ENCODE measurements around the gene NR5A2.

The NR5A2 gene

DNA sequence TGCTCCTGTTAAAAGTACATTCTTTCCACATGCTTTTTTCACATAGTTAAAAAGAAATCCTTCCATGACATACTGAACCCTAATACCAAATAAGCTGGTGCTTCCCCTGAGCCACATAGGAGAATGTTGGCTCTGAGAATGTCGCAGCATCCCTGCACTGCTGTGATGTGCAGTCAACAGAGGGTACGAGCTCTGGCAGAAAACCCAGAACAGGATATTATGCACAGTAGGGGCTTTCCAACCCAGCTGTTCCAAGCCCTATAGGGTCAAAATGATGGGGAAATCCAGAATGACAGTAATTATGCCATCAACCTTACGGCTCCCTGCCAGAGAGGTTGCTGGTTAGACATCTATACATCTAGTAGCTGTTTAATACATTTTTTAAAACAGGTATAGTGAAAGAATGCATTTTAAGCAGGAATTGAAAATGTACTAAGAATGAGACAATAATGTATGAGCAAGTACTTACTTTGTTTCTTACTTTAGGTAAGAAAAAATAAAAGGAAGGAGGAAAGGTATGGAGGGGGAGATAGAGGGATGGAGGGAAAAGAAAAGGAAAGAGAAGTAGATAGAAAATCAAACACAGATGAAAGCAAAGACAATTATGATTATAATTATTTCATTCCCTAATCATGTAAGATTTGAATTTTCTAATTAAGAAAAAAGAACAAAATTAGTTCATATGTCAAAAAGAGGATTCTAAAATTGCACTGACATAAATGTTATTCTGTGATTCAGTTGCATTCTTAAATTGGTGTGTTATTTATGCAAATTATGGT is 126.0 kb downstream of the NR5A2 start:
- no peak for TF ChIP-seq REST (IDR thresholded peaks at IDR 0.05; ENCODE audit: insufficient read depth in 1 of 2, low read depth in 2 of 2, low read length in 2 of 2)
- no peak for TF ChIP-seq FOXP2 (optimal IDR thresholded peaks at IDR 0.05; ENCODE audit: borderline replicate concordance, extremely low read depth, extremely low read length, insufficient read depth)
- TF ChIP-seq POLR2AphosphoS5 (IDR thresholded peaks at IDR 0.05; ENCODE audit: low read depth, low read length) = no peak
- no peak for TF ChIP-seq TAF1 (IDR thresholded peaks at IDR 0.05; ENCODE audit: borderline replicate concordance, insufficient read depth, low read length)
- no peak for TF ChIP-seq SIN3A (IDR thresholded peaks at IDR 0.05; ENCODE audit: borderline replicate concordance, insufficient read depth, low read length)

GRCh38 chr1:200154069-200154767 is 126.7 kb downstream of the NR5A2 start:
- TF ChIP-seq REST (IDR thresholded peaks at IDR 0.05; ENCODE audit: insufficient read depth in 1 of 2, low read depth in 2 of 2, low read length in 2 of 2) (no peak), SIN3A (IDR thresholded peaks at IDR 0.05; ENCODE audit: borderline replicate concordance, insufficient read depth, low read length) (no peak), FOXP2 (optimal IDR thresholded peaks at IDR 0.05; ENCODE audit: borderline replicate concordance, extremely low read depth, extremely low read length, insufficient read depth) (no peak), TAF1 (IDR thresholded peaks at IDR 0.05; ENCODE audit: borderline replicate concordance, insufficient read depth, low read length) (no peak), POLR2AphosphoS5 (IDR thresholded peaks at IDR 0.05; ENCODE audit: low read depth, low read length) (no peak)

DNA sequence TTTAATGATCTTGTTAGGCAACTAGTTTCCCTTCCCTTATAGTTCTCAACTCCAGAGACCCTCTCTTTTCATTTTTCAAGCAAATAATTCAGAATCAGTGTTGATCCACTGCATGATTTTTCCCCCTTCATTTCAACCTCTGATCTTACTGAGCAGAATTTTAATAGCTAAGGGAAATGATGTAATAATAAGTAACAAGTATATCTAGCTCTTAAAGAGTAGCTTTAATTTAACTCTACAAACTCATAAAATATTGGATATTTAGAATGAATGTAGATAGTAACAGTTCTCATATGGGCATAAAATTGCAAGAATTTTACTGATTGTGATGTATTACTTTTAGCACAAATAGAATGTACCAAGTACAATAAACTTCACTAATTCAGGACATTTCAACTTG is 130.2 kb downstream of the NR5A2 start:
- TF ChIP-seq POLR2AphosphoS5 (IDR thresholded peaks at IDR 0.05; ENCODE audit: low read depth, low read length) (no peak), REST (IDR thresholded peaks at IDR 0.05; ENCODE audit: insufficient read depth in 1 of 2, low read depth in 2 of 2, low read length in 2 of 2) (no peak), TAF1 (IDR thresholded peaks at IDR 0.05; ENCODE audit: borderline replicate concordance, insufficient read depth, low read length) (no peak), FOXP2 (optimal IDR thresholded peaks at IDR 0.05; ENCODE audit: borderline replicate concordance, extremely low read depth, extremely low read length, insufficient read depth) (no peak), SIN3A (IDR thresholded peaks at IDR 0.05; ENCODE audit: borderline replicate concordance, insufficient read depth, low read length) (no peak)

DNA sequence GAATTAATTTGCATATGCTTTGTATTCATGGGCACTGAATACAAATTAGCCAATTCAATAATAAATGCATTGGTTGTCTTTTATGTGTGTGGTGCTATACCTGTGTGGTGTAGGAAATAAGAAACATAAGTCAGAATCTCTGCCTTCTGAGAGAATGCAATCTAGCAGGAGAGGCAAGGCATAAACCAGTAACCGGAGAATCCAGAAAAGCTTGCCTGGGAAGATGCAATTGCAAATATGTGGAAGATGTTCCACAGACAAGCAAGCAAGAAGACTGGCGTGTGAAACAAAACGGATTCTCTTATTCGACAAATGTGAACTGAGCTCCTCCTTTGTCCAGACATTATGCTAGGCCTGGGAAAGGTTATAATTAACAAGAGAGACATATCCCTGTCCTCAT is 134.3 kb downstream of the NR5A2 start:
- TF ChIP-seq SIN3A (IDR thresholded peaks at IDR 0.05; ENCODE audit: borderline replicate concordance, insufficient read depth, low read length) (no peak), POLR2AphosphoS5 (IDR thresholded peaks at IDR 0.05; ENCODE audit: low read depth, low read length) (no peak), REST (IDR thresholded peaks at IDR 0.05; ENCODE audit: insufficient read depth in 1 of 2, low read depth in 2 of 2, low read length in 2 of 2) (no peak), FOXP2 (optimal IDR thresholded peaks at IDR 0.05; ENCODE audit: borderline replicate concordance, extremely low read depth, extremely low read length, insufficient read depth) (no peak), TAF1 (IDR thresholded peaks at IDR 0.05; ENCODE audit: borderline replicate concordance, insufficient read depth, low read length) (no peak)

Measured in PFSK-1 (cell line).